ENCODE data around the gene ID1. TPM values are rescaled to one million over a fixed set of nuclear protein-coding genes. Genes with fewer than 3 reads are reported as not detected.

ID1 gene
- total RNA-seq, 4 donors from 2014 or later, result 524 to 962 (median 571) TPM

- Histone ChIP-seq H3K4me3 (no peak overlapping the region), H3K4me1 (peaks cover 0 to 35% (median 14%) of the 10 kb centered on the region in 4 donors), H3K27ac (peak overlapping the region in 1 of 4 donors; percentile 26), H3K27me3 (no peaks in the 10 kb centered on the region), H3K36me3 (no peaks in the 10 kb centered on the region), H3K9me3 (no peaks in the 10 kb centered on the region)
- TF ChIP-seq CTCF (IDR thresholded peaks at IDR 0.05) (no peak), POLR2A (IDR thresholded peaks at IDR 0.05) (no peak), EP300 (IDR thresholded peaks at IDR 0.05) (no peak)
- no peak for DNase-seq (ENCODE audit: low spot score in 2 of 2)
- WGBS, 2 donors, result 84 to 87% methylated on average over 7 of the region's 7 CpGs
Observed at GRCh38 chr20:31590717-31591225, 14.3 kb upstream of the ID1 start.

- WGBS, 2 donors, result 73 to 83% methylated on average over 11 of the region's 11 CpGs
- Histone ChIP-seq H3K27me3 (no peaks in the 10 kb centered on the region), H3K27ac (peak overlapping the region in 3 of 4 donors; percentile 36 to 79 (median 55)), H3K4me3 (no peak overlapping the region), H3K36me3 (no peaks in the 10 kb centered on the region), H3K4me1 (peaks cover 0 to 33% (median 18%) of the 10 kb centered on the region in 4 donors), H3K9me3 (no peaks in the 10 kb centered on the region)
- TF ChIP-seq POLR2A (IDR thresholded peaks at IDR 0.05) (no peak), CTCF (IDR thresholded peaks at IDR 0.05) (no peak), EP300 (IDR thresholded peaks at IDR 0.05) (no peak)
- no peak for DNase-seq (ENCODE audit: low spot score in 2 of 2)
Observed at GRCh38 chr20:31593221-31594001, 11.7 kb upstream of the ID1 start.

GRCh38 chr20:31594002-31594557 is 11.0 kb upstream of the ID1 start:
- Histone ChIP-seq H3K27me3 (no peaks in the 10 kb centered on the region), H3K4me1 (peaks cover 0 to 32% (median 17%) of the 10 kb centered on the region in 4 donors), H3K9me3 (no peaks in the 10 kb centered on the region), H3K36me3 (no peaks in the 10 kb centered on the region), H3K27ac (peak overlapping the region in 3 of 4 donors; percentile 36 to 79 (median 55)), H3K4me3 (no peak overlapping the region)
- 91 to 94% methylated on average over 13 of the region's 13 CpGs for WGBS, 2 donors
- no peak for DNase-seq (ENCODE audit: low spot score in 2 of 2)
- TF ChIP-seq POLR2A (IDR thresholded peaks at IDR 0.05) (no peak), EP300 (IDR thresholded peaks at IDR 0.05) (no peak), CTCF (IDR thresholded peaks at IDR 0.05) (no peak)

- no peak overlapping the region for H3K4me3 ChIP-seq
- no peaks in the 10 kb centered on the region for H3K27me3 ChIP-seq
- TF ChIP-seq EP300 (IDR thresholded peaks at IDR 0.05) (no peak), POLR2A (IDR thresholded peaks at IDR 0.05) (no peak), CTCF (IDR thresholded peaks at IDR 0.05) (no peak)
- DNase-seq (ENCODE audit: low spot score in 2 of 2), result no peak
- H3K4me1 ChIP-seq, result peaks cover 0 to 28% (median 17%) of the 10 kb centered on the region in 4 donors
- H3K9me3 ChIP-seq, result no peaks in the 10 kb centered on the region
- WGBS, 2 donors, result 62% methylated on average over 9 to 10 of the region's 11 CpGs
- H3K36me3 ChIP-seq, result no peaks in the 10 kb centered on the region
- peak overlapping the region; percentile 59 to 88 (median 80) for H3K27ac ChIP-seq
Observed at GRCh38 chr20:31594558-31595379, 10.3 kb upstream of the ID1 start.
